ENCODE data around the gene PALMD.
A peak's percentile ranks its signal among the peaks of the same experiment; 100 is the strongest.

The PALMD gene

GRCh38 chr1:99705385-99705784 is 59.5 kb downstream of the PALMD start:
- Histone ChIP-seq H3K4me3 (ENCODE audit: low read depth in 1 of 2, low read length in 1 of 2) (no peak overlapping the region), H3K36me3 (no peaks in the 10 kb centered on the region), H3K27me3 (no peaks in the 10 kb centered on the region), H3K9me3 (no peaks in the 10 kb centered on the region), H3K4me1 (ENCODE audit: control insufficient read depth in 1 of 2, insufficient read depth in 1 of 2, low read depth in 1 of 2, low read length in 1 of 2) (peaks cover 0 to 3% of the 10 kb centered on the region in 2 experiments), H3K27ac (no peak overlapping the region)
- TF ChIP-seq CTCF (IDR thresholded peaks at IDR 0.05), result no peak

GRCh38 chr1:99707535-99708142 is 61.7 kb downstream of the PALMD start:
- H3K27ac ChIP-seq, result no peak overlapping the region
- TF ChIP-seq CTCF (IDR thresholded peaks at IDR 0.05), result peak; percentile 77
- H3K4me1 ChIP-seq (ENCODE audit: control insufficient read depth in 1 of 2, insufficient read depth in 1 of 2, low read depth in 1 of 2, low read length in 1 of 2), result peaks cover 0 to 3% of the 10 kb centered on the region in 2 experiments
- no peaks in the 10 kb centered on the region for H3K9me3 ChIP-seq
- no peak overlapping the region for H3K4me3 ChIP-seq (ENCODE audit: low read depth in 1 of 2, low read length in 1 of 2)
- H3K36me3 ChIP-seq, result no peaks in the 10 kb centered on the region
- no peaks in the 10 kb centered on the region for H3K27me3 ChIP-seq

- TF ChIP-seq CTCF (IDR thresholded peaks at IDR 0.05), result no peak
- Histone ChIP-seq H3K4me1 (ENCODE audit: control insufficient read depth in 1 of 2, insufficient read depth in 1 of 2, low read depth in 1 of 2, low read length in 1 of 2) (no peaks in the 10 kb centered on the region), H3K36me3 (no peaks in the 10 kb centered on the region)
Measured at GRCh38 chr1:99710994-99711393, 65.1 kb downstream of the PALMD start.

DNA sequence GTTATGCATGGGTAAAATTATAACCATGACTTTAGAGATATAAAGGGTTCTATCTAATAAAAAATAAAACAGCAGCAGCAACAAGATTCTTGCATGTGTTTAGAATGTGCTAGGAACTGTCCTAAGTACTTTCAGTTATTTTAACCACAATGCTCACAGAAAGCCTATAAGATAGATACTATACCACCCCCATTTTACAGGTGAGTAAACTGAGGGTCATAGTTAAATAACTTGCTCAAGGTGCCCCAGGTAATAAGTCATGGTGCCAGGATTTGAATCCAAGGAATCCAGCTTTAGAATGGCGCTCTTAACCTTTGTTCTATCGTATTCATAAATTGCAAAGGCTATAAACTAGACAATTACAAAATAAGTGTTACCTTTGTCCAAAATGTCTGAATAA is 67.1 kb downstream of the PALMD start:
- no peak for TF ChIP-seq CTCF (IDR thresholded peaks at IDR 0.05)
- Histone ChIP-seq H3K36me3 (no peaks in the 10 kb centered on the region), H3K27me3 (no peaks in the 10 kb centered on the region), H3K27ac (no peak overlapping the region), H3K9me3 (no peaks in the 10 kb centered on the region), H3K4me1 (ENCODE audit: control insufficient read depth in 1 of 2, insufficient read depth in 1 of 2, low read depth in 1 of 2, low read length in 1 of 2) (no peaks in the 10 kb centered on the region), H3K4me3 (ENCODE audit: low read depth in 1 of 2, low read length in 1 of 2) (no peak overlapping the region)

More at GRCh38 chr1:99710994-99711393, 65.1 kb downstream of the PALMD start:
- Histone ChIP-seq H3K9me3 (no peaks in the 10 kb centered on the region), H3K27me3 (no peaks in the 10 kb centered on the region), H3K4me3 (ENCODE audit: low read depth in 1 of 2, low read length in 1 of 2) (no peak overlapping the region), H3K27ac (no peak overlapping the region)

- no peak overlapping the region for H3K4me3 ChIP-seq (ENCODE audit: low read depth in 1 of 2, low read length in 1 of 2)
- H3K4me1 ChIP-seq (ENCODE audit: control insufficient read depth in 1 of 2, insufficient read depth in 1 of 2, low read depth in 1 of 2, low read length in 1 of 2), result no peaks in the 10 kb centered on the region
- no peaks in the 10 kb centered on the region for H3K27me3 ChIP-seq
- TF ChIP-seq CTCF (IDR thresholded peaks at IDR 0.05), result no peak
- no peak overlapping the region for H3K27ac ChIP-seq
- no peaks in the 10 kb centered on the region for H3K9me3 ChIP-seq
- H3K36me3 ChIP-seq, result no peaks in the 10 kb centered on the region
Measured at GRCh38 chr1:99717005-99717404, 71.1 kb downstream of the PALMD start.

Measured in neutrophil (primary cell).